Putamen (tissue), 1 donor: ENCODE data around the gene CLCN3.
"Not testable (repeated sequence)": the region's sequence is repeated elsewhere in the genome, so short reads cannot be mapped to it uniquely, and the experiment has no call there.

Experiments used
- DNase-seq: peaks from one replicate; pipeline ENCODE4 v3.0.0-alpha.2; 2016; ENCODE audit warnings: low spot score

CLCN3 gene

DNA sequence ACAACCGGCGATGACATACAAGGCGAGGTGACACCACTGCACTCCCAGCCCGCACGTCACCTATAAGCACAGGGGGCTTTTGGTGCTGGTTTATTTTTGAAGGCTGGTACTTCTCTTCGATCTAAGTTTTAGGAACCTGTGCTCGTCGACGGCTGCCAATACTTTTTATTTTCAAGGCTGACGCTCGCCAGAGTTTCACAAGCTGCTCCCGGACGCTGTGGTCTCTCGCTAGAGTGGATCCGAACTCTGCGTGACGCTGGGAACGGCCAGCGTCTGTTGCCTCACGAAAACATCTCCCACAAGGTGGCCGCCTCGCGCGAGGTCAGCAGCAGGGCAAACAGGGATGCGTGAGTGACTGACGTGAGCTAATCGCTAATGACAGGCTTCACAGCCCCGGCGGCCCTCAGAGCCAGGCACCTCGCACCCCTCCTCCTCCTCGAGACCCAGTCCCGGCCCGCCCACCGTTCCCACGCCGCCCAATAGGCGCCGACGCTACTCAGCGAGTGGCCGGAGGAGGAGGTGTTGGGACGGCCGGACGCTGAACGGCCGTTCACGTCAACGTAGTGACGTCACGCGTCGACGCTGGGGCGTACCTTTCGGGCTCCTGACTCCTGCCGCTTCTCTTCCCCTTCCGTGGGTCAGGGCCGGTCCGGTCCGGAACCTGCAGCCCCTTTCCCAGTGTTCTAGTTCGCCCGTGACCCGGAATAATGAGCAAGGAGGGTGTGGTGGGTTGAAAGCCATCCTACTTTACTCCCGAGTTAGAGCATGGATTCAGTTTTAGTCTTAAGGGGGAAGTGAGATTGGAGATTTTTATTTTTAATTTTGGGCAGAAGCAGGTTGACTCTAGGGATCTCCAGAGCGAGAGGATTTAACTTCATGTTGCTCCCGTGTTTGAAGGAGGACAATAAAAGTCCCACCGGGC, at the start of gene CLCN3:
Gene CLCN3 (plus strand): TSS at position 621 of the 922 bp plus-strand sequence. CDS start 15,351 bp downstream, outside the sequence.
- peak; percentile 99 for DNase-seq

DNA sequence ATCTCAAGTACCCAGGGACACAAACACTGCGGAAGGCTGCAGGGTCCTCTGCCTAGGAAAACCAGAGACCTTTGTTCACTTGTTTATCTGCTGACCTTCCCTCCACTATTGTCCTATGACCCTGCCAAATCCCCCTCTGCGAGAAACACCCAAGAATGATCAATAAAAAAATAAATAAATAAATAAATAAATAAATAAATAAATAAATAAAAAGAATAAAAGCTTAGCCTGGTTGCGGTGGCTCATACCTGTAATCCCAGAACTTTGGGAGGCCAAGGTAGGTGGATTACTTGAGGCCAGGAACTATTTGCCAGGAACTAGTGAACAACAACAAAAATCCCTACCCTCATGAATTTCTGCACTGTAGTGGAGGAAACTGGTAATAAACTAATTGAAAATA, 49.4 kb upstream of the CLCN3 start:
- not testable (repeated sequence) for DNase-seq

DNA sequence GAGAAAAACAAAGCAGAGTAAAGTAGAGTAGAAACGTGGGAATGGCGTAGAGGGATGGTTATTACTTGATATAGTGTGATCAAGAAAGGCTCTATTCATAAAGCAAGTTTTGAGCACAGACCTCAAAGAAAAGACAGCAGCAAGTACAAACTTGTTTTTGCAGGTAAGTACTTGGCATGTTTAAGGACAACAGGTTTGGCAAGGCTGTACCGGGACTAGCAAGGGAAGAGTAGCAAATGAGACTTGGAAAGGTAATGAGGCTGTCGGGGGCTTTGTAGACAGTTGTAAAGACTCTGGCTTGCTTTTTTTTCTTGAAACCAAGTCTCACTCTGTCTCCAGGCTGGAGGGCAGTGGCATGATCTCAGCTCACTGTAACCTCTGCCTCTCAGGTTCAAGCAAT, 48.9 kb upstream of the CLCN3 start:
- no peak for DNase-seq

DNA sequence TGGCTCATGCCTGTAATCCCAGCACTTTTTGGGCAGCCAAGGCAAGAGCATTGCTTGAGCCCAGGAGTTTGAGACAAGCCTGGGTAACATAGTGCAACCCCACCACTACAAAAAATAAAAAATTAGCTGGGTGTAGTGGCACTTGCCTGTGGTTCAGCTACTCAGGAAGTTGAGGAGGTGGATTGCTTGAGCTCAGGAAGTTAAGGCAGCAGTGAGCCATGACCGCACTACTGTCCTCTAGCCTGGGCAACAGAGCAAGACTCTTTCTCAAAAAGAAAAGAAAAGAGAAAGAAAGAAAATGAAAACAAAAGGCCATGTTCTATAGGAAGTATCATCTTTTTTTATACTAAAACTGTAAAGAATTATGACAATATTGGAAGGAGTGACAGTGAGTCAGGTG, 46.5 kb upstream of the CLCN3 start:
- DNase-seq: no peak

DNA sequence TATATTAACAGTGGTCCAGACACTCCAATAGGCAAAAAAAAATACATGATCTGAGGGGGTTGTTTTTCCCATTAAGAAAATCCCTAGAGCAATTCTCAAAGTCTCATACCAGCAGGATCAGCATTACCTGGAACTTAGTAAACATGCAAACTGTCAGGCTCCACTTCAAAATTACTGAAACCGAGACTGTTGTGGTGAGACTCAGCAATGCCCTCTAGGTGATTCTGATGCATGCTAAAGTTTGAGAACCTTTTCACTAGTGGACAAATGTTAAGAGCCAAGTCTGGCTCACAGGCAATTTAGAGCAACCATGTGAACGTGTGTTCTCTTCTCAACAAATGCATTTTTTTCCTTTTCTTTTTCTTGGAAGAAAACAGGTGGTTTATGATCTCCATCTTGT, 38.2 kb upstream of the CLCN3 start:
- no peak for DNase-seq

DNA sequence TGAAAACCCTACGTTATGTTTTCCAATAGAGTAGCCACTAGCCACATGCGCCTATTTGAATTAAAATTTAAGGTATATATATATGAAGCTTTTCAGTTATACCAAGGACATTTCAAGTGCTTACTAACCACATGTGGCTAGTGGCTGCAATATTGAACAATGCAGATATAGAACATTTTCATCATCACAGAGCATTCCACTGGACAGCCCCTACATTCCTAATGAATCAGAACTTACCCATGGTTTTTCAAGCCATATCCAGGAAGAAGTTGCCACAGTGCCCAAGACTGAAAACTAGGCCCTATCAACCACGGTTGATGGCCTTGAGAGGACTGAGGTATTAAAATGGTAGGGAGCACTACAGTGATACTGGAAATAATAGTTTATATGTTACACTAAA, 37.7 kb upstream of the CLCN3 start:
- no peak for DNase-seq

DNA sequence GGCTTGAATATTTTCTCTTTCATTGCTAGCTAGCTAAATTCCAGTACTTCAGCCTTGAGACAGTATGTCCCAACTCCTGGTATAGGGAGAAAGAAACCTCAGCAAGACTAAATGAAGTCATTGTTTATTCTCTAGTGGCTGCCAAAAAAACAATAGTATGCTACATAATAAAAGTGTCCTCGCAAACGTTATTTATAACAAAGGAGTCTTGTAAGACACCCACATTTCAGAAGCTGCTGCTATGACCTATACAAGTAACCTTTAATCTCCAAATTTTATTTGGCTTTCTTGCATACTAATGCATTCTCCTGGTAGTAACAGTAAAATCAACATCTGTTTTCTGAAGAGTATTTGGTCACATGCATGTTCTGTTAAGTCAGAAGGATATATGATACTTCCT, 36.8 kb upstream of the CLCN3 start:
- no peak for DNase-seq

DNA sequence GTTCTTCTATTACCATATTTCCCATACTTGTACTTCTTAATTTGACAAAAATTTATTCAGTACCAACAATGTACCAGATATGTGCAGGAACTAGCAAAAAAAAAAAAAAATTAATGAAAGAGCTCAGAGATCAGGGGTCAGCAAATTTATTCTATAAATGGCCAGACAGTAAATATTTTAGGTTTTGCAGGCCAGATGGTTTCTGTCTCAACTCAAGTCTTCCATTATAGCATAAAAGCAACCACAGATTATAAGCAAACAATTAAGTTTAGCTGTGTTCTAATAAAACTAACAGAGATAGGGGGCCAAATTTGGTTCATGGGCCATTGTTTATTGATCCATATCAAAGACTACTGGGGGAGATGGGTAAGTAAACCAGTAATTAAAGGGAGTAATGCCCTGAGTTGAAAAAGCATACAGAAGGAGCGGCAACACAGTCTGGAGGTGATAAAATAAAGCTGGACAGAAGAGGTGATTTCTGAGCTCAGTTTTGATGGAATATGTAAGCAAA, 27.3 kb upstream of the CLCN3 start:
- DNase-seq: no peak

DNA sequence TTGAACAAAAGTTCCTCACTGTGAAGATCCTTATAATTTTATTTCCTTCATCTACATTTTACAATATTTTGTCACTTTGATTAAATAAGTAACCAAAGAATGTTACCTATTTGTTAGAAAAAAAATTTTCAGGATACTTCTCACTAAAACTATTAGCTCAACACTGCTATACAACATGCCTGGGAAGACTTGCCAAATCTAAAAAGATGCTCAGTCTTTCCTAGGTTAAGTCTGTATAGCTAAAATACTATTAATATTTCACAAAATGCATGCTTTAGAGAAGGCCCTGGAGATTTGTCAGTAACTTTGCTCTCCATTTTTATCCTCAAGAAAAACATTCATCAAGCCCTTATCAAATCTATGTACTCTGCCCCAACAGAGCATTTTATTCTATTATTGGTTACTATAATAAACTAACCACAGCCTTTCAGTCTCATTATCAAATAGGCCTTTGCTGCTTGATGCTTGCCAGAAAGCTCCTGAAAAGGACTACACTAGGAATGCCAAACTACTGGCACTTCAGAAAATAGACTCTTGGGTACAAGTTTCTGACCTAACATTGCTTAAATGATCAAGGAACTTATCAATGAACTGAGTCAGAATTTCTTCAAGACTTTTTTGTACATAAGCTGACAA, 25.7 kb upstream of the CLCN3 start:
- no peak for DNase-seq

DNA sequence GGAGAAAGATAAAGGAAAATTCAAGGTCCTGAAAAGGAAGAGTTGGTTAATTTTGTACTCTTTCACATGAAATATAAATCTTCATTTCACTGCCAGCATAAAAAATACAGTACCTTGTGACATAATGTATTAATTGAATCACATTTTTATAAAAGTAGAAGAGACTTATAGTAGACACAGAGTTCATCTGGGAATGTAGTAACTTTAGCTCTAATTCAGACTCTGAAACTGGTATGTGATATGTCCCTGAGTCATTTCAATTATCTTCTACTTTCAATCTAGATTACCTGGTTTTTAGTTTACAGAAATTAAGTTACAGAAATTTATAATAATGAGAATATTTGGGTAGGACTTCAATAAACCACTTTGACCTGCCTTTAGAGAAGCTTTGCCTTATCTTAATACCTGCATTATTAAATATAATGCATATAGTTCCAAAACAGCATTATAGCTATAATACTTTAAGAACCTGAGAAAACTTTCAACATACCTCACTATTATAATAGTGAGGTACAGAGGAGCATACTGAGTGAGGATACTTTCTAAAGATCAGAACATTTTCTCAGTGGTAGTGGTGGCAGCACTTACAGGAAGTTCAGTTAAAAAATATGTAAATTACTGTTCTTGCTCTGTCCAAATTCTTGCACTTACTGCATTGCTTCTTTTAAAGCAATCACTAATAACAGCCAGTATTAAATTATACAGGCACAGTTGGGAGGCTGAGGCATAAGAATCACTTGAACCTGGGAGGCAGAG, 19.2 kb upstream of the CLCN3 start:
- DNase-seq: no peak

DNA sequence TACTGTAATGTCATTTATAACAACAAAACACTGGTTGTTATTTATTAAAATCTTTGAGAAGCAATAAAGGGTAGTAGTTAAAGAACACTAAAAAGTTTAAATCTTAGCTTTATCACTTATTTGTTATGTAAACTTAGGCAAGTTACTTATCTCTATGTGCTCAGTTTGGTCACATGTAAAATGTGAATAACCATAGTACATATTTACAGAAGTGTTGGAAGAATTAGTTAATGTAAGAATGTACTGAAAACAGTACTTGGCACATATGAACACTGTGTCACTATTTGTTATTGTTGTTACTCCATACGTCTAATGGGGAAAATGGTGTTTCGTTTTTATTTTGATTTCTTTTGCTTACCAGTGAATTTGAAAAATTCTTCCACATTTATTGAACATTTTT, 17.1 kb upstream of the CLCN3 start:
- DNase-seq: no peak

DNA sequence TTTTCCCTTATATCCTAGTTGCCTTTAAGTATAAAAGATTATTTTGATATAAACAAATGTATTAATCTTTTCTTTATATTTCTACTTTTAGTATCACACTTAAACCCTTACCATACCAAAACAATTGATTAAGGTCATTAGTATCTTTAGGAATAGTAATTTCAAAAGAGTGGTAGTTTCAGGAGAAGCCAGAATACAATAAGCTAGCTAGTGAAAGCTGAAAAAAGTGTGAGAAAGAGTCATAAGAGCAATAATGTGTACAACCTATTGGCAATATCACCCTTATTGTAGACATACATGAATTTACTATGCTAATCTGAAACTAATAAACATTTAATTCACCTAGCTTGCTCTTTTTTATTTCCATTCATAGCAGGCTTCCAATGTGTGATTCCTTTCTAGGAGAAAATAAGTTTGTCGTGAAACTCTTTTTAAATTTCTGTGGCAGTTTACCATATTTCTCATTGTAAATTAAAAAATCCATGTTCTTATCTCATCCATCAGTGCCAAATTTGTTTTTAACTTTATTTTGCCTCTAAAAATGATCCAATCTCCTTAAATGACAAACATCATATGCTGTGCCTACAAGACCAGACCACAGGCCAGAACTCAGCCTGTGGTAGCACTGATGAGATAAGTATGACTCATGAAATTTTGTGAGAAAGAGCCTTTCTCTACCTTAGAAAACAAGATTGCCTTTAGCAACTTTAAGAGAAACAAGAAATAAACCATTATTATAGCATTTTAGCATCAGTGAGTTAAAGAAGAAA, 16.1 kb upstream of the CLCN3 start:
- no peak for DNase-seq

DNA sequence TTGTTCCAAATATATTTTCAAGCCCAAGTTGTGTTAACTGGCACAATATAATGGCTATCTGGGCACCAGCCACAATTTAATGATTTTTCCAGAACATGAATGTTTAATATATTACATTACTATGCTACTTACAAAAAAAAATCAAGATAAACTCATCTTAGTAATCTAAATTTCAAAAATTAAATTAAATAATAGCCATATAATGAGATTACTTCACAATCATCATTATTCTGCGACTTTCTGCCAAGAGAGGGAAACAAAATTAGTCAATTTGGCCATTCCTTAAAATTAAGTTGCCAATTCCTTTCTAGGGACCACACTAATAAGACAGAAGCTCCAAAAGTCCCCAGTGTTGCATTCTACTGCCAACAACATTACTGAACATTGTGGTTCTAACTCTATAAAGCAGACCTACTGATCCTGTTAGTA, 15.5 kb upstream of the CLCN3 start:
- no peak for DNase-seq

DNA sequence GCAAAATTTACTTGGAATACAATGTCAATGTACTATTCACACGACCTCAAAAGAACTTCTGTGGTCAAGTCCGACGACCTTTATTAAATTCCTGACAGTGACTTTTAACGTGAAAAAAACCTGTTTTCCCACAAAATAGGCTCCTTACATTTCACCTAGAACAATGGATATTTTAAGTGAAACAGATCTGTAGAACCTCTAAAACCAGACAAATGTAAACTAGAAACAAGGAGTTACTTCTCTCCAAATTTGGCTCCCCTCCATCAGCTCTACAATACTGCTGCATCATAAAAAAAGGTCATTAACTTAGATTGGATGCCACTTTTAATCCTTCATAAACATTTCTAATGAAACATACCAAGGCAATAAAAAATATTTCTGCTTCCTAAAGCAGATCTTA, 9.2 kb upstream of the CLCN3 start:
- no peak for DNase-seq

DNA sequence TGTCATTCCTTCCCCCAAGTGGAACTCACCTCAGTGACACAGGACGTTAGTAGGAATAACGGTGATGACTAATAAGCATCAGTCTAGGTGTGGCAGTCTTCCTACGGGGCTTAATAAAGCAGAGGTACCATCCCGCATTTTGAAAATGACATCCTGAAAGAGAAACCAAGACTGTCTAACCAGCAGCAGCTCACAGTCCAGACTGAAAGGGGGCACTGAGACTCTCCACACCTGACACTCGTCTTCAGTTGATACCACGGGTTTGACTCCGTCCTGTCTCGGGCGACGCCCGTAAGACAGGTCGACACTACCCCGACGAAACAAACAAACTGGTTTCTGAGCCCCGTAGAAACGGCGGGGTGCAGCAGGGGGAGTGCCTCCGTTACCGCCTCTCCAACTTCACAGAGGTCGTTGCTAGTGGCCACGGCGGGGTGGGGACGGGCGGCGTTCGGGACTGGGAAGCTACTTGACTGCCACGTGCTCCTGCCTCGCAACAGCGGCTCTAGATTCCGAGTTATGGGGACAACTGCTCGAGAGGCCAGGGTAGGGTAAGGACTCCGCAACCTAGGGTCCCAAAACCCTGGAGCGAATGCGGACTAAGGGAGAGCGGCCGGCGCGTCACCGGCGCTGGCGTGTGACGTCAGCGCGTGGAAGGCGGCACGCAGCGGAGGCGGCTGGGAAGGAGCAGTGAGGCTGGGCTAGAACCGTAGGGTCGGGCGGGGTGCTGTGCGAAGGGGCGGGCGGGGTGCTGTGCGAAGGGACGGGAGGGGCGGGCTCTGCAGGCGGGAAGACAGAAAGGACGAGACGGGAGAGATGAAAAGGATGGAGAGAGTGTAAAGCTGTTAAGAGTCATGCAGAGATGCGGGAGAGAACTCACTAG, 8.1 kb upstream of the CLCN3 start, which contains the start of gene NEK1:
Gene NEK1 (minus strand): TSS at position 593 of the 880 bp plus-strand sequence. CDS start 9,953 bp downstream, outside the sequence.
- DNase-seq: peak; percentile 92

DNA sequence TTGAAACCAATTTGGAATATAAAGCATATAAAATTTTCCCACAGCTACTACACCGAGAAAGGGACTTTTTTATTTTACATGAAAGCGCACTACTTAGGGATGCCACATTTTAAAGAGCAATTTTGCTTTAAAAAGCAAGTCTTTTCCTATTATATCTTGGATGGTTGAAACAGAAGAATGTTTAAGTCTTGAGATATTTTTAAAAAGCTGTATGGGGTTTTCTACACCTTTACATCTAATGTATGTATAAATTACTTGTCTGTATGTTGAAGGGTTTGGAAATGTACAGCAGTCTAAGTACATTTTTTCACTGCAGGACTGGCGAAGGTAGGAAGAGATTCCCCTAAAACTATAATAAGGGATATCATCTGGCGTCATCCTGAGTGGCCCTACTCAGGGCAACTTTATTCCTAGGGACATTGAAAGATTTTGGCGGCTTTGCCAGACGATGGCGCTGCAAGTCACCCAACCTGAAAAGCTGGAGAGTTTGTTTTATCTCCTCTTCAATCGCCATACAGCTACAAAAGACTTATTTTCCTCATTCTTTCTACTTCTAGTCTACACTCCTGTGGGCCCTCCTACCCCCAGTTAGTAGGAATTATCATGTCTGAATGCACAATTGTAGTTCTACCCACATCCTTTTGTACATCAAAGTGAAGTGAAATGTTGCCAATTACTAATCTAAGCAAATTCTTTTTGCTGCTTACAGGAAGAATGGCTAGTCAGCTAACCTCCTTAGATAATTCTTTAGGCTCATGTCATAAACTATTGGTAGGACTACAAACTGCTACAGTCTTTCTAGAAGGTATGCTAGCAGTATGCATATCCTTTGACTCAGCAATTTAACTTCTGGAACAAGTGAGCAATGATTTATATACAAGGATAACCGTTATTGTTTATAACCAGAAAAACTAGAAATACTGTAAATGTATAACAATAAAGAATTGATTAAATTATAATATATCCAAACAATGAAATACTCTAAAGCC, 7.2 kb upstream of the CLCN3 start:
- DNase-seq: peak; percentile 89

DNA sequence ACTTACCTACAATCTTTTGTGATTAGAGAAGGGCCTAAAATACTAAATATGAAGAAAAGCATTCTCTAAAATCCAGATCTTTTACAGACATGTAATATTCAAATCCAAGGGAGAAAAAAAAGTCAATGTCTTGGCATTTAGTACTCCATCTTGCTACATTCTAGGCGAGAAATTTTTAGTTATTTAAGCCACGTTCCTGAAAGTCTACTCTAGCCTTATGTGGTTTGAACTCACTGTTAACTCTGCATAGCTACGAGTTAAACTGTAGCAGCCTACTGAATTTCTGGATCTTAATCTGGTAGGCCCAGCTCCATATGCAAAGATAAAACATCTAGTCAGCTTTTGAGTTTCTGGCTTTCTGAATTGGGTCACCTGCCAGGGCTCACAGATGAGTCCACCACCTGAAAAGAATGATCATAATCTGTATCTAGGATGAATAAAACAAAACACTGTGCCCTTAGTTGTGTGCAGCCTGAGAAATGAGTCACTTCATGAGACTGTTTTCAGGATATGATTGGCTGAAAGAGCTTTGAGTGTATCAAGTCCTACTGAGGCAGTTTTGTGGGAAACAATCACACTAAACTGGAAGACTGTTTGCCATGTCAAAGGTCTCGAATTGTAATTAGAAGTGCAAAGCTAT, 4.8 kb upstream of the CLCN3 start:
- DNase-seq: no peak

DNA sequence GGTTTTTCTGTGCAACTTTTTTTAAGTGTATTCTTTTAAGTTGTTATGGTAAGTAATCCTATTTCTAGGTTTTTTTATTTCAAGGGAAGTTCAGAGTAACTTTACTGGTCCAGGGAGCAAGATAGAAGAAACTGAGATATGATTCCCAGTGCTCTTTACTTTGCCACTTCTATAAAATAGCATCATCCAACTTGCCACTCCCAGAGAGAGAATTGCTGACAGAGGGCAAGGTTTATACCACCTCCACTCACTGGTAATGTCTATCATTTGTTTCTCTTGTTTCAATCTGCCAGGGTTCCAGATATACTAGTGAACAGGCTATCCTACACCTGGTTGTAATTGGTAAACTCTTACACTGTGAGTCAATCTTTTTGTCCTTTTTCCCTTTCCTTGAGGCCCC, 3.5 kb upstream of the CLCN3 start:
- DNase-seq: no peak

DNA sequence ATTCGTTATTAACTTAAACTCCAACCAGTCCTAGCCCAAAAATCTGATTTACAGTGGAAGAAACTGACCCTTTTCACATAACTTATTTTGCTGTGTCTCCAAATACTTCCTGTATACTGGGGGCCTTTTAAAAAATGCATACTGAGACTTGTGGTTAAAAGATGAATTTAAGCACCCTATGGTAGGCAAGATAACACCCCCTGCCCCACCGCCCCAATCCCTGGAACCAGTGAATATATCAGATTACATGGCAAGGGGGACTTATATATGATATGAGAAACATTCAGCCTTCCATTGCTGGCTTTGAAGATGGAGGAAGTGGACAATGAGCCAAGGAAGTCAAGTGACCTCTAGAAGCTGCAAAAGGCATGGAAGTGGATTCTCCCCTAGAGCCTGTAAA, 3.1 kb upstream of the CLCN3 start:
- no peak for DNase-seq
